Loucy (cell line): Measurements from ENCODE around the gene IFT27.

Source experiments
- H2AFZ ChIP-seq: fragments of 200-600 bp; sonication (generic); 2 replicates; pipeline ENCODE4 v1.6.0; 2016; ENCODE audit warnings: antibody characterized with exemption, mild to moderate bottlenecking, low read length, moderate library complexity
- H3F3A ChIP-seq: fragments of 200-600 bp; 2 replicates; pipeline ENCODE4 v1.6.0; 2016; ENCODE audit warnings: antibody characterized with exemption, low read depth, mild to moderate bottlenecking
- H3K27me3 ChIP-seq: fragments of 200-600 bp; sonication (generic); 2 replicates; pipeline ENCODE4 v1.6.1; 2014; ENCODE audit warnings: low read length, mild to moderate bottlenecking; ENCODE audit not compliant: insufficient read depth, poor library complexity, severe bottlenecking
- H3K36me3 ChIP-seq: fragments of 200-600 bp; sonication (generic); 2 replicates; pipeline ENCODE4 v1.6.1; 2016; ENCODE audit warnings: low read length; ENCODE audit not compliant: insufficient read depth
- H3K4me1 ChIP-seq: fragments of 200-600 bp; sonication (generic); 2 replicates; pipeline ENCODE4 v1.5.1; 2014; ENCODE audit warnings: low read length, mild to moderate bottlenecking; ENCODE audit not compliant: insufficient read depth, poor library complexity, severe bottlenecking
- H3K4me2 ChIP-seq: fragments of 200-600 bp; sonication (generic); 2 replicates; pipeline ENCODE4 v1.6.0; 2014; ENCODE audit warnings: antibody characterized with exemption, low read length, low read depth, mild to moderate bottlenecking; ENCODE audit not compliant: poor library complexity, severe bottlenecking
- H3K4me3 ChIP-seq: fragments of 200-600 bp; sonication (generic); 2 replicates; pipeline ENCODE4 v1.5.1; 2014; ENCODE audit warnings: low read length, mild to moderate bottlenecking, mixed read lengths; ENCODE audit not compliant: poor library complexity, severe bottlenecking
- H3K79me2 ChIP-seq: fragments of 200-600 bp; sonication (generic); 2 replicates; pipeline ENCODE4 v1.6.1; 2014; ENCODE audit warnings: low read length; ENCODE audit not compliant: insufficient read depth
- H3K9ac ChIP-seq: fragments of 200-600 bp; sonication (generic); 2 replicates; pipeline ENCODE4 v1.6.0; 2014; ENCODE audit warnings: mild to moderate bottlenecking, low read depth, low read length, moderate library complexity; ENCODE audit not compliant: poor library complexity, severe bottlenecking
- H3K9me2 ChIP-seq: fragments of 200-600 bp; sonication (generic); replicated peaks from 2 replicates; pipeline ENCODE4 v1.6.1; 2016; ENCODE audit warnings: low read depth, low read length, mixed read lengths
- H3K9me3 ChIP-seq: fragments of 200-600 bp; sonication (generic); 2 replicates; pipeline ENCODE4 v1.6.1; 2014; ENCODE audit warnings: mild to moderate bottlenecking, antibody characterized with exemption, low read length, low read depth; ENCODE audit not compliant: insufficient read depth
- H4K20me1 ChIP-seq: fragments of 200-600 bp; sonication (generic); 2 replicates; pipeline ENCODE4 v1.6.0; 2014; ENCODE audit warnings: antibody characterized with exemption, low read length, mild to moderate bottlenecking; ENCODE audit not compliant: insufficient read depth, poor library complexity, severe bottlenecking
- EZH2phosphoT487 ChIP-seq: fragments of 200-600 bp; IDR thresholded peaks from 2 replicates; pipeline ENCODE4 v1.6.1; 2018; ENCODE audit warnings: antibody characterized with exemption, mild to moderate bottlenecking, moderate library complexity, borderline replicate concordance
- TF ChIP-seq, protein P1 (sequence below): fragments of 200-600 bp; sonication (generic); conservative IDR thresholded peaks from 2 replicates; pipeline ENCODE4 v1.5.1; 2014; ENCODE audit warnings: mild to moderate bottlenecking, antibody characterized with exemption, low read length

The IFT27 gene

DNA sequence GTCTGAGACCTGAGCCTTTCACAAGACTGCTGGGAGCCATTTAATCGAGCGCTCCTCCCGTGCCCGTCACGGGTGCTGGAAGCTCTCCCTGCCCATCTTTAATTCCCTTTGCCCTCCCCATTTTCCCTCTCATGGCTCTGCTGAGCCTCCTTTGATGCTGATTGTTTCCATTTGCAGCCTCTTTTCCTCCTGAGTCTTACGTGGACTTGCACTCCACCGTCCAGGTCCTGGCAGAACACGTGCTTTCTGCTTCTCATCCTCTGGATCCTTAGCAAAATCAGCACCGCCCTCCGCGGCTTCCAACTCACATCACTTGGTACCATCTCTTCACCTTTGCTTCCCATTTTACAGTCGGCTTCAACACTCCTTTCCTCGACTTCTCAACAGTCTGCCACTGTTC lies 7.3 kb downstream of the IFT27 start:
- Histone ChIP-seq H4K20me1 (no peaks in the 10 kb centered on the region), H3K4me3 (no peak overlapping the region), H3K9me3 (no peaks in the 10 kb centered on the region), H3K9ac (no peak overlapping the region), H3K27me3 (no peaks in the 10 kb centered on the region), H3F3A (no peaks in the 10 kb centered on the region), H2AFZ (no peak overlapping the region), H3K79me2 (no peaks in the 10 kb centered on the region), H3K36me3 (no peaks in the 10 kb centered on the region), H3K4me1 (no peaks in the 10 kb centered on the region), H3K9me2 (no peaks in the 10 kb centered on the region), H3K4me2 (no peak overlapping the region)
- TF ChIP-seq EZH2phosphoT487, result no peak
- TF ChIP-seq, protein P1, sequence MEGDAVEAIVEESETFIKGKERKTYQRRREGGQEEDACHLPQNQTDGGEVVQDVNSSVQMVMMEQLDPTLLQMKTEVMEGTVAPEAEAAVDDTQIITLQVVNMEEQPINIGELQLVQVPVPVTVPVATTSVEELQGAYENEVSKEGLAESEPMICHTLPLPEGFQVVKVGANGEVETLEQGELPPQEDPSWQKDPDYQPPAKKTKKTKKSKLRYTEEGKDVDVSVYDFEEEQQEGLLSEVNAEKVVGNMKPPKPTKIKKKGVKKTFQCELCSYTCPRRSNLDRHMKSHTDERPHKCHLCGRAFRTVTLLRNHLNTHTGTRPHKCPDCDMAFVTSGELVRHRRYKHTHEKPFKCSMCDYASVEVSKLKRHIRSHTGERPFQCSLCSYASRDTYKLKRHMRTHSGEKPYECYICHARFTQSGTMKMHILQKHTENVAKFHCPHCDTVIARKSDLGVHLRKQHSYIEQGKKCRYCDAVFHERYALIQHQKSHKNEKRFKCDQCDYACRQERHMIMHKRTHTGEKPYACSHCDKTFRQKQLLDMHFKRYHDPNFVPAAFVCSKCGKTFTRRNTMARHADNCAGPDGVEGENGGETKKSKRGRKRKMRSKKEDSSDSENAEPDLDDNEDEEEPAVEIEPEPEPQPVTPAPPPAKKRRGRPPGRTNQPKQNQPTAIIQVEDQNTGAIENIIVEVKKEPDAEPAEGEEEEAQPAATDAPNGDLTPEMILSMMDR, result no peak

DNA sequence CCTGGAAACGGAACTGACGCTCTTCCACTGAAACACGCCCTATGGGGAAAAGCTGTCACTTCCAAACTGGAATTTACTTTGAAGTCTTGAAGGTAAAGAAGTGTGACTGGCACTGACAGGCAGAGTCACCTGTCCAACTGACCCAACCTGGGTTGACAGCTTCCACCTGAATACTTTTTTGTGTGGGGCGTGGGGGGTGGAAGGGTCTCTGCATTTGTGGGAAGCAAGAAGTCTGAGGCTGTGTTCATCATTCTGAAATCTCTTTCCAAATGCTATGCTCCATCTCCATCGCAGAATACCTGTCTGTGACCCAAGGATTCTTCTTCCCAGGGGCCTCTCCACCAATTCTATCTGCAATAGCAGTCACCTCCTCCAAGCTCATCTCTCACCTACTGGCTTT lies 7.8 kb downstream of the IFT27 start:
- no peaks in the 10 kb centered on the region for H3K9me3 ChIP-seq
- TF ChIP-seq, protein P1, result no peak
- no peak for TF ChIP-seq EZH2phosphoT487
- H3K4me2 ChIP-seq, result no peak overlapping the region
- no peaks in the 10 kb centered on the region for H3F3A ChIP-seq
- H3K4me1 ChIP-seq, result no peaks in the 10 kb centered on the region
- no peaks in the 10 kb centered on the region for H3K27me3 ChIP-seq
- H4K20me1 ChIP-seq, result no peaks in the 10 kb centered on the region
- H3K36me3 ChIP-seq, result no peaks in the 10 kb centered on the region
- no peaks in the 10 kb centered on the region for H3K79me2 ChIP-seq
- no peaks in the 10 kb centered on the region for H3K9me2 ChIP-seq
- no peak overlapping the region for H3K4me3 ChIP-seq
- H2AFZ ChIP-seq, result no peak overlapping the region
- no peak overlapping the region for H3K9ac ChIP-seq

DNA sequence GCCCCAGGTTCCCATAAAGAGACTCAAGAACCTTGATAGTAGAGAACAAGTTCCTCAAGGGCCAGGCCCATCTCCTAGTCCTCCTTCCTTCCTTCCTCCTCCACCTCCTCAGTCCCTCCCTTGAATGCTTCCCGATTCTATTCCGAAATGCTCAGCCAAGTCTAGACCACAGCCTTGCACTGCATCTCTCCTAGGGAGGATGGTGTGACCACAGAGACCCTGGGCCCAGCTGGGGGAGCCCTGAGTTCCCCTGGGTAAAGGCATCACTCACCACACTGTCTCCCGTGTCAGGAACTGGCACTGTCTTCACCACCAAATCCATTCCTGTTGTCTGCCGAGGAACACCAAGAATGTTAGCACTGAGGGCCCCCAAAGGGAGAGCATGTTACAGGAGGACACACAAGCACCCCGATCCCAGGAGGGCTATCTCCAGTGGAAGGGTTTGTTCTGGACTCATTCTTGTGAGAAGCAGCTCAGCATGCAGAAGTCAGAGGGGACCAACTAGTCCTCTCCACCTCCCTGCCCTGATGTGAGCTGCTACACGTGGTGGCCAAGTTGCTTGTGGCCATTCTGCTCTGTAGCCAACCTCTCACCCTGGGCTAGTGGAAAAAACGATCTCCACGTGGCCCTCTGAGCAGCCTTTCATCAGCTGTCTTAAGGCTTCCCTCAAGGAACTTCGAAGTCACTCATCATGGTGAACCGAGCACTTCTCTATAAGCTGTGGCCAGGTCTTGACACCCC lies 8.7 kb downstream of the IFT27 start:
- H3K27me3 ChIP-seq, result no peaks in the 10 kb centered on the region
- no peaks in the 10 kb centered on the region for H3K79me2 ChIP-seq
- H3F3A ChIP-seq, result no peaks in the 10 kb centered on the region
- no peak for TF ChIP-seq EZH2phosphoT487
- TF ChIP-seq, protein P1, result no peak
- no peak overlapping the region for H3K9ac ChIP-seq
- no peaks in the 10 kb centered on the region for H4K20me1 ChIP-seq
- no peaks in the 10 kb centered on the region for H3K9me2 ChIP-seq
- H3K4me1 ChIP-seq, result no peaks in the 10 kb centered on the region
- H3K36me3 ChIP-seq, result no peaks in the 10 kb centered on the region
- no peak overlapping the region for H3K4me2 ChIP-seq
- no peak overlapping the region for H2AFZ ChIP-seq
- H3K4me3 ChIP-seq, result no peak overlapping the region
- no peaks in the 10 kb centered on the region for H3K9me3 ChIP-seq
